SW480 (cell line): ENCODE measurements around the gene ME3.
A peak's percentile ranks its signal among the peaks of the same experiment; 100 is the strongest.

Experiments used
- DNase-seq: peaks from one replicate; pipeline ENCODE4 v3.0.0-alpha.2; 2016; ENCODE audit warnings: low spot score

Gene ME3

DNA sequence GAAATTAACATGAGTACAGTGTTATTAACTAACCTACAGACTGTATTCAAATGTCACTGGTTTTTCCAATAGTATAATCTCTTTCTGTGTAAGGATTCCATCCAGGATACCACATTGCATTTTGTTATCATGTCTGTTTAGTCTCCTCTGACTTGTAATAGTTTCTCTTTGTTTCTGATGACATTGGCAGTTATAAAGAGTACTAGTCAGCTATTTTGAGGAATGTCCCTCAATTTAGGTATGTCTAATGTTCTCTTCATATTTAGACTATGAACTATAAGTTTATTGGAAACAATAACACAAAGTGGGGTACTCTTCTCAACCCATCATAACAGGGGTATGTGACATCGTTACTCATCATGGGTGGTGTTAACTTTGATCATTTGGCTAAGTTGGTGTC, 20.3 kb upstream of the ME3 start:
- DNase-seq, result no peak

DNA sequence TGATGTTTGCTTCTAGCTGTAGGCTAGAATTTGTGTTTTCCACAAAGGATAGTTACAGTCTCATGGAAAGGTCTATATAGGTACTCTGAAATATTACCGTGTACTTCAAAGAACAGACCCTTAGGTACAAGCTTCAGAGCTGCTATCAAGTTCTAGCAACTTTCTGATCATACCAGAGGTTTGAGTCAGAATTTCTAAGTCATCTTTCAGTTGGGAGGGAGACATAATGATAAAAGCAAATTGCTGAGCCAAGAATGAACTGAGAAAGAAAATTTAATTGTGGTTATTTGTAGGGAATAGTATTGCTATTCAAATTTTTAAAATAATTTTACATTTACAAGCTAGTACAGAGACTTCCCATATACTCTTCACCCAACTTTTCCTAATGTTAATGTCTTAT, 19.9 kb upstream of the ME3 start:
- no peak for DNase-seq

DNA sequence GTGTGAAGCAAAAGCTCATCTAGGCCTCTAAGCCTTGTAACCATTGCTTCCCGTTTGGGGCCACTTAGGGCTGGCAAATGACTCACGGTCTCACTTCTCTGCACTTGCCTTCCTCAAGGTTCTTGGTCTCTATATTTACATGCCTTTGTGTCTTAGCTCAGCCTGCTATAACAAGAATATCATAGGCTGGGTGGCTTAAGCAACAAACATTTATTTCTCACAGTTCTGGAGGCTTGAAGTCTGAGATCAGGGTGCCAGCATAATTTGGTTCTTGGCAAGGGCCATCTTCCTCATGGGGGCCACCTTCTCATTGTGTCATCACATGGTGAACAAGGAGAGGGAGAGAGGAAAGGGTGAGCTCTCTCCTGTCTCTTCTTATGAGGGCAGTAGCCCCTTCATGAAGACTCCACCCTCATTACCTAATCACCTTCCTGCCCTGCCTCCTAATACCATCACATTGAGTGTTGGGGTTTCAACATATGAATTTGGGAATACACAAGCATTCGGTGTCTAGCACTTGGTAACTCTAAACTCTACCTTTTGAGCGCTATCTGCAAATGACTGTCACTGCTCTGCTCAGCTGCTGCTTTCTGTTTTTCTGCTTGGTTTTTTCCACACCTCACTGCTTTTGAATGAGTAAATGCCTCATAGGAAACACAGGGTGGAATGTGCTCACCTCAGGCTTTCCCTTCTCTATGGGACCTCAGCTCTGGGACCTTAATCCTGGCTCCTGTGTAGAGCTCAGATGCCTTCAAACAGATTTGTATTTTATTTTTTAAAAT, 16.2 kb upstream of the ME3 start:
- DNase-seq, result no peak

DNA sequence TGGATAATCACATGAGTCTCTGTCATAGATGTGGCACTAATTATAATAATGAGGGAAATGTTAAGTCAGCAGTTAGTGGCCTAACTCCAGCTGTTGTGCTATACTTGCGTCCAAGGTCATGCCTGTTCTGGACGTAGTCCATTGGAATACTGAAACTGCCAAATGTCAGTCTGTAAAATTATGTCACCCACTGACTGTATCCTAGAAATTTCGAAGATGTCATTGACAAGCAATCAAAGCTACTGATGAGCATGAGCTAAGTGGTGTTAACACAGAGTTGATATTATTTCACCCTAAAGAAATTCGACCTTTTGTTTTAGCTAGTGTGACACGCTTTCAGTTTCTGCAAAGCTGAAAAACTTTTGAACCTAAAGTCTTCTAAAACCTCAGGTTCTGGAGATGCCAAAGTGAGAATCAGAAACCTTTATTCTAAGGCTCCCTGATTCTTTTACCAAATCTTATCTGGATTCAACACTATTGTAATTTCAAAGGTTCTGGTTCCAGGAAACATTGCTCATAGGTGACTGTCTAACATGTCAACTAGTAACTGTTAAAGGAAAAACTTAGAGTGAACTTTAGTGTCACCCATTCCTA, 14.9 kb upstream of the ME3 start:
- DNase-seq, result no peak

DNA sequence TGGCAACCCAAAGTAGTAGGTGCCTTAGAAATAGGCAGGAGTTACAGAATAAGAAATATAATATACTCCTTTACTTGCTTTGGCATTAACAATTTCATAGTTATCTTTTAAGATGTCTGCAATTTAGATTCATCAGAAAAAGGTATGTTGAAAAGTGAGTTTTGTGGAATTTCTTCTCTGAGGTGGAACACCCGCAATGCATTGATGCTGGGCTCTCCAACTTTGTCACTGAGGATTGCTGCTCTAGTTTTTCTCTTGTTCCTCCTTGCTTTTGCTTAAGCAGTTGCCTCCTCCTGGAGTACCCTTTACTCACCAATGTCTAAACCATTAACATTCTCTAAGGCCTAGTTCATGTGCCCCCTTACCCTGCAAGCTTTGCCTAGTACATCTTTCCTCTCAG, 14.1 kb upstream of the ME3 start:
- DNase-seq, result no peak

DNA sequence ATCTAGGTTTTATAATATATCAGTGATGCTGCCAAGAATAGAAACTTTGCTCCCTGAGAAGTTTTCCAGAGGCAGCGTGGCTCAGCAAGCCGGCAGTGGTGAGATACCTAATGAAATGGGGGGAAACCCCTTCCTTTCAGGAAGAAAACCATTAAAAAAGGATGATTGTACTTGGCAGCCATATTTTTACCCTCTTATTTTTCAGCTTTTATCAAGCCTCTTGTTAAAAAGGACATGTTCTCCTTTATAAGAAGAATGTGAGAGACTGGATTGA, 9.0 kb upstream of the ME3 start:
- no peak for DNase-seq

DNA sequence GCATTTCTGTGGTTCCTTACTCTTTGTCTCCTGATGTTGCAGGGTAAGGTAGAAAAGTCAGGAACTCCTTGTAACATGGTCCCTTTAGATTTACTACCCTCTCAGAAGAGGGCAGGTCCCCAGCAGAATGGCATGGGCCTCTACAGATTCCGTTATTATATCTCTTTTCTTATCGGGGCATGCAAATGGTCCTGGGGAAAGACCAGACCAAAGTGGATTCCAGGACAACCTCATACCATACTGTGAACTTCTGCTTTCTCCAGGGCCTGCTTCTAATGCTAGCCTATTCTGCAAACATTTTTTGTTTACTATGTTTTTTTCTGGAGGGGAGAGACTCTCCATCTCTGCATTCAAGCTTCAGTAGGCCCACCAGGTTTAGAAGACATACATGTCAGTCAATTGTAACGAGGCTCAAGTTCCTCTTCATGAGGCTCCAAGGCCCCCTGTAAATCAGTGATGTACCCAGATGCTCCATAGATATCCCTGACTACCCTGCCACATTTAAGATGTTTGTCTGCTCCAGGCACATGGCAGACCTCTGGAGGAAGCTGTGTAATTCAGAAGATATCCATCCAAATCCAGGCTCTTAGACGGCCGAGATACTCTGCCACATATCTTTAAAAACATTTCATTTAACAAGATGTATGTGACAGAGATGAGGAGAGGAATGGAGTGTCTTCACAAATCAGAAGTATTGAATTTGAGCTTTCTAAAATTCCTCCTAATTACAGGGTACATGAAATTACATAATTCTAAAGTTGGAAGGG, 8.5 kb upstream of the ME3 start:
- DNase-seq, result no peak

DNA sequence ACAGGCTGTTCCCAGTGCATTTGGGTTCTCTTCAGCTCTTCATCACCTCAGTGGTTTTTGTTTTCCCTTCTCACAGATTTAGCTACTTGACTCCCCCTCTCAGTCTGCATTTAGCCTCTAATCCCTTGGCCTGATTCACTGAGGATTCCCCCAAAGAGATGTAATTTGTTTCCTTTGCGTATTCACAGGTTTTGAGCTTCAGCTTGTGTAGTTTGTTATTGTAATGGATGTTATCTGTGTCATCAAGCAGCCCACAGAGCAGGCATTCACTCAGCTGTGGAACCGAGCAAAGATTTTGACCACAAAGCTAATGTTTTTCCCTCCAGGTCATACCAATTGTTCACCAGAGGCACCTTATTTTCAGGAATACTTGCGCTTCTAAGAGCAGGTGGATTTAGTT, 6.4 kb upstream of the ME3 start:
- no peak for DNase-seq

DNA sequence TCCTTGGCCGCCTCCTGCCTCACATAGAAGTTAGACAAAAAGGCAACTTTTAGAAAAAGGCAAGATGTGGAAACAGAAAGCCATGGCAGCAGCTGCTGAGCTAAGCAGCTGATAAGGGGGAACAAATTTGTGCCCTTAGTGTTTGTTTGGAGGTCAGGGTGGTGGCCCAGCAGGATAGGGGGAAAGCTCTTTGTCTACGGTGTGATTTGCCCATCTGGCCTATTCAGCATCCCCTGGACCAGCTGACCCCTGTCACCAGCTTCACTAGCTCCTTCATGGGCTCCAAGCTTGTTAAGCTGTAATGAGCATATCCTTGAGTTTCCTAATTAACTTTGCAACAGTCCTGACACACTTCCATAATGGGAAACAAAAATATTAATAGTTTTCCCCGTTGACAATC, 5.9 kb upstream of the ME3 start:
- no peak for DNase-seq

DNA sequence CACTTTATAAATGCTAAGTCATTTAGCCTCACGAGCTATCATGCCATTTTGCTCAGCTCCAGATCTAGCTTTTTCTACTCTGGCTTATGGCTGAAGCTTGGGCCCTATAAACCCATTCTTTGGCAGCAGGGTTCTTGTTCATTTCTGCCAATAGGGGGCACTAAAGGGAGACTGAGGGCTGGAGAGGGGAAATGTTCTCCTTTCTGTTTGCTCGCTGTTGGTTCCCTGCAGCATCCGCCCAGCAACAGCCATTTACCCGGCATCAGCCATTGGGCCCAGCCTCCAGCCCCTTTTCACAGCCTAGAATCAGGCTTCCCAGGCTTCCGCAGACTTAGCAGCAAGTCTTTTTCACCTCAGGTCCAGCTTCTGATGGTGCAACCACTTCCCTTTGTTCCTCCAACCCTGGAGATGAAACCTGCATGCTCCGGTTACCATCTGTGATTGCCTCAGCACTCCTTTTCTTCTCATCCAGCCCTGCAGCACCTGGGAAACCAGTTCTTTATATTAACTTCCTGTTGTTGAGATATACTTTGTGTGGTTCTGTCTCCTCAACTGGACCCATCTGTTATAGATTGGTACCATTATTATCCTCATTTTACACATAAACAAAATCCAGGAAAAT, 4.2 kb upstream of the ME3 start:
- peak; percentile 39 for DNase-seq

DNA sequence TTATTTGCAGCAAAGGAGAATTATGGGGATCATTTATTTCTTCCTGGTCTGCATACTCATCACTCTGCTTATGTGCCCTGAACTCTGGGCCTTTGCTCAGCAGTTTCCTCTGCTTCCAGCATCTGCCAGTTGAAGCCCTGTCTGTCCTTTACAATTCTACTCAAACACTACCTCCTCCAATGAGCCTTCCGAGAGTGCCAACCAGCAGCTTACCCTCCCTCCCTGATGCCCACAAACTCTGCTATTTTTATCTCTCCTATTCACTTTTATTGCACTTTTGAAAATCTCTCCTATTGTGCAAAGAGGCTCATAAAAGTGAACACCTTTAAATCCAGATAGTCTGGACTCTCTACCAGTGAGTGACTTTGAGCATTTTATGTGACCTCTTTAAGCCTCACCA, 3.6 kb upstream of the ME3 start:
- DNase-seq, result no peak

DNA sequence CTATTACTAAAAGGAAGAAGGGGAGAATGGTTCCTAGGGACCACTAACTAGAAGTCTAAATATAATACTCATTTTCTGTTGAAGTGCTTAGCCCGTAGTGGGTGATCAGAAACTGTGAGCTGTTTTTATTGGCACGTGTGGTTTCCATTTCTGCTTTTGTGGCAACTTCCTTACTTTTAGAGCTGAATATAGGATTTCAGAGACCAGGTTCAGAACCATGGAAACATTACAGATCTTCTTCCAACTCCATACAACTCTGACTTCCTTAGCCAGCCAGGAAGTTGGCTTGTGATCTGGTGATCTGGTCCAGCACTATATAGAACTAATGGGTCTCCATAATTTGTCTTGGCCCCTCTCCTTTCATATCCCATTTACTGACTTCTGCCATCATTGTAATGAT, 2.6 kb upstream of the ME3 start:
- no peak for DNase-seq

DNA sequence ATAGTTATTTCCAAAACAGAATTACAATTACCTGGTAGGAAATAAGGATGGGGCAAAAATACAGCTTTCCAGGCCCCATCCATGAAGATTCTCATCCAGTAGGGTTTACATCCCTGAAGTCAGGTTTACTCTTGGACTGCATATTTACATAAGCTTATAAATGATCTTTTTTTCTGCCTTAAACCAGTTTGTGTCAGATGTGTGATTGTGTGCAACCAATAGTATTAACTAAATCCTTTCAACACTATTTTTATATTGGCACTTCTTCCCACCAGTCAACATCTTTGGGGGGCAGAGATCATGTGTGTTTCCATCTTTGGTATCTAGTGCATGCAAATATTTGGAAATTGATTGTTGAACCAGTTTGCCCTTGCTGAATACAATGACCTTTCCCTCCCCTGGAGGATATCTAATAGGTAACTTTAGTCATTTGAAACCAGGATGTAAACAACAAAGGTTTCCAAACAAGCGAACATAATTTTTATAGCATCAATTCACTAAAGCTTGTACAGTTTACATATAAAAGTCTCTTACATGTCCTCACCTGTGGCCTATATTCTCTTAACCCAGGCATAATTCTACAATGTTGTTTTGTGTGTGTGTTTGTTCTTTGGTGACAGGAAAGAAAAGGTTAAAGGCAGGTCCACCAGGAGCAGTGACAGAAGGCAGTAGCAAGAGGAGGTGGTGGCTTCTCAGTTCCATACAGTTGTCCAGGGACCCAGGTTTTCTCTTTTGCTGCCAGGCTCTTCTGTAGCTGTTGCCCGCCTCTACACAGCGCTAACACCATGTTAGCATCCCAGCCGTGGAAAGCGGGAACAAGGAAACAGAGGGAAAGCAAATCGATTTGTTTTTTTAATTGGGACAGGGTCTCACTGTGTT, 1.7 kb upstream of the ME3 start:
- no peak for DNase-seq

DNA sequence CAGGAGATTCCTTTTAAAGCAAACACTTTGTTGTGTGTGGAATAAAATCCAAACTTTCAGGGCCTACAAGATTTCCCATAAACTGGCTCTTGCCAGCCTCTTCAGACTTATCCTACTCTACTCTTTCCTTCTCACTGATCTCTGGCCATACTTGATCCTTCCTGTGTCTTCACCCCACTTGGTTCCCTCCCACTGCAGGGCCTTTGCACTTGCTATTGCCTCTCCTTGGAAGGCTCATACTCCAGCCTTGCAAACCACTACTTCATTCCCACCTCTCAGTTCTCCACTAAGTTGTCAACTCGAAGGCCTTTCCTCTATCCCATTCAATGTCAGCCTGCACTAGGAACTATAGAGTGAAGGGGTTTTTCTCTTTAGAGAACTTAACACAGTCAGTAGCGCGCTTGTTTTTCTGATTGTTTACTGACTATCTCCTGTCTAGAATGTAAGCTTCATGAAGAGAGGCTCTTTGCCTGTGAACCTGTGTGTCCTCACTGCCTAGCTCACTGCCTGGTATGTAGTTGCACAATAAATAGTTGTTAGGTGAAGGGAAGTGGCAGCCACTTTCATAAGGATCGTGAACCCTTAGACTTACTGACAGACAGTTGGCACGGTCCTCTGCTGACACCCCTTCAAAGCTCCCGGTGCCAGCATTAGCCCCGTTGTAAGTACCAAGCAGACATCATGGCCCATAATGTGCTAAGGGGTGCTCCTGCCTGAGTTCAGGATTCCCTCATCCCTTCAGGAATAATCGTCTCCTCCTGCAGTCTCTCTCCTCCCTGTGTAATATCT, 833 bp upstream of the ME3 start:
- DNase-seq, result no peak

DNA sequence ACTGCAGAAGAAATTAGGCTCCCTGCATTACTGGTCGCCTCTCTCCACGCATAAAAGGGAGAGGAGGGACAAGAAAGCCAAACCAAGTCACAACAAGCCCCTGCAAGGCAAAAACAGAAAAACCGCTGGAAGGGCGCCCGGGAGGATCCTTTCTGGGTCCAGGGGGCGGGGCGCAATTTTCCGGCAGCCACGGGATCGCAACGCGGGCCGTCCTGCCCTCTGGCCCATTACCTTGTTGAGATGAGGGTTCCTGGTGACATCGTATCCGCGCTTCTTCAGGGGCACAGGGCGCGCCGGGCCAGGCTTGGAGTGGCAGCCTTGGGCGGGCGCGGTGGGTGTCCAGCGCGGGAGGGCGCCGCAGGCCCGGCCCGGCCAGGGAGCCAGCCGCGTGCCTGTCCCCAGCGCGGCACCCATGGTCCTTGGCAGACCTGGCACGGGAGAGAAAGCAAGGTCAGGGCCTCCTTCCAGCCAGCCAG, 847 bp downstream of the ME3 start:
- DNase-seq, result peak; percentile 54

DNA sequence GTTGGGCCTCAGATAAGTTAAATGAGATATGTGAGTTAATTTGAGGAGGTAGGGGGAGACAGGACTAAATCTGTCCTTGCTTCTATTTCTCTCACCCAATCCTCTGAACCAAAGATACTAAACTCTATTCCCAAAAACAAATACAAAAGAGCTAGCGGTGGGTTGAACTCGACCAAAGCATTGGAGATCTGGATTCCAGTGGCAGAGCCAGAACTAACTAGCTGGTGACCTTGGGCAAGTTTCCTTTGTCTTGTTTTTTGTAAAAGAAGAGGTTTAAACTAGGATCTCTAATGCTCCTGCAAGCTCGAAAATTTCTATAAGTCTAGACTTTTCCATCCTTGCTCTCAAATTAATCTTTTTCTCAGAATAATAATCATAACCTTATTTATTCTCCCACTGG, 1.5 kb downstream of the ME3 start:
- no peak for DNase-seq

DNA sequence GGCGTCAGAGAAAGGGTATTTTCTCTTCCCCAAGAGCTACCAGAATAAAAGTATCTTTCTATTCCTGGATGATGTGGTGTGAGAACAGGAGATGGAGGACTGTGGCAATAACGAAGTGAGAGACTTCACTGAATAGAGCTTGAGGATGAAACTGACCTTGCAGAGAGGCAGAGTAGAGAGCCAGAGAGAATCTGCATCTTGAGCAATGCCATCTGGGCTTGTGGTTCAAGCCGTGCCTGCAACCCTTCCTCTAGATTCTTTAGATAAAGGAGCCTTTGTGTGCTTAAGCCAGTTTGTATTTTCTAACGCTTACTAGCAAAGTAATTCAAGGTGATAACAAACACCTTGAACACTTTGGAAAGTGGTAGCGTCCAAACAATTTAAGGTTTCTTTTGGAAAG, 2.2 kb downstream of the ME3 start:
- DNase-seq, result no peak

DNA sequence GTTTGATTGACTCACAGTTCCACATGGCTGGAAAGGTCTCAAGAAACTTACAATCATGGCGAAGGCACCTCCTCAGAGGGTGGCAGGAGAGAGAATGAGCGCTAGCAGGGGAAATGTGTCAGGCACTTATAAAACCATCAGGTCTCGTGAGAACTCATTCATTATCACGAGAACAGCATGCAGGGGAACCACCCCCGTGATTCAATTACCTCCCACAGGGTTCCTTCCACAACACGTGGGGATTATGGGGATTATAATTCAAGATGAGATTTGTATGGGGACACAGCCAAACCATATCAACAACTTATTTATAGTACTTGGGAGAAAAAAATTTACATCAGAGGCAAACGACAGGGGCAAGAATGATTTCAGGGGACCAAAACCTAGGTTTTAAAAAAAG, 3.0 kb downstream of the ME3 start:
- DNase-seq, result no peak

DNA sequence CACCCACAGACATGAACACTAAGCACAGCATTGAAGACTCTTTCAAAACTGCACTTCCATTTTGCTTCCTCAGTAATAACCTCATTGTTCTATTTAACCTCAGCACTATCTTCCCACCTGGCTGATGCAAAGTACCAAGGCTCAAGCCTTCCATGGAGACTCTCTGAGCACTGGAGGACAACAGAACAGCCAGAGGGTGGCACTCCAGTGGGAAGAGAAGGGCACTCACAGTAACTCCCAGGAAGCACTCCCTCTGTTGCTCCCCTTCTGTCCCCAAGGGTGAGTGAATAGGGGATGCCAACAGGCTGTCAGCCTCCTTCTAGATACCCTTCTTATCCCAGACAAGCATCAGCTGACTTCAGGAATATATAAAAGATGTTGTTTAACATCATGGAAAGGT, 3.5 kb downstream of the ME3 start:
- DNase-seq, result no peak

DNA sequence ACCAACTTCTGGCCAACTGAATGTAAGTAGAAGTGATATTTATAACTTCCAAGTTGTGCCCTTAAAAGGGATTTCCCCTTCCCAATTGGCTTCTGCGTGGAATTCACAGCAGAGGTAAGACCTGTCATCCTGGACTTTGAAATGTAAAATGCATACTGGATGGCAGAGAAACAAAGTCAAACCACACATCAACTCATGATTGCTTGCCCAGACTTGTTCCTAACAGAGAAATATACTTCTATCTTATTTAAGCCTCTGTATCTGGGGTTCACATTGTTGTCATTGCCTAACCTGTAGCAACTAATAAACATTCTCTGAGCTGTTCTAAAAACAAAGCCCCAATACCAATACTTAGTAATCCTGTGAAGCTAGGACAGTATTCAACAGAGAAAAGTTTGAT, 6.2 kb downstream of the ME3 start:
- DNase-seq, result no peak

DNA sequence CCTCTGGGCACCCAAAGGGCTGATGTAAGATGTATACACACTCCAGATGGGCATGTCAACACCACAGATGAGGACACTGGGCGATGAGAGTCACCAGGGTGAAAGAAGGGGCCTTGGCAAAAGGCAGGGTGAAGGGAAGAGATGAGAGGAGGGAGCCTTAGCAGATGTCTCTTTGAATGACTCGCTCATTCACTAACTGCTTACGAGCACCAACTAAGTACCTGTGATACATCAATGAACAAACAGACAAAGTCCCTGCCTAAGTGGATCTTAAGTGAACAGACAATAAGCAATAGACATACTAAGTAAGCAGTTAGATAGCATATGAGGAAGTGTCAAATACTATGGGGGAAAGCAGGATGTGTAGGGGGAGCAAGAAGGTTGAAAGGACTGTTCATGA, 7.5 kb downstream of the ME3 start:
- no peak for DNase-seq
